Measurements from ENCODE around the gene TMOD4. TPM values are rescaled to one million over a fixed set of nuclear protein-coding genes. Genes with fewer than 3 reads are reported as not detected.
"Not testable (repeated sequence)": the region's sequence is repeated elsewhere in the genome, so short reads cannot be mapped to it uniquely, and the experiment has no call there.

Gene TMOD4
- total RNA-seq, 1 donor from 2014 or later = not detected

DNA sequence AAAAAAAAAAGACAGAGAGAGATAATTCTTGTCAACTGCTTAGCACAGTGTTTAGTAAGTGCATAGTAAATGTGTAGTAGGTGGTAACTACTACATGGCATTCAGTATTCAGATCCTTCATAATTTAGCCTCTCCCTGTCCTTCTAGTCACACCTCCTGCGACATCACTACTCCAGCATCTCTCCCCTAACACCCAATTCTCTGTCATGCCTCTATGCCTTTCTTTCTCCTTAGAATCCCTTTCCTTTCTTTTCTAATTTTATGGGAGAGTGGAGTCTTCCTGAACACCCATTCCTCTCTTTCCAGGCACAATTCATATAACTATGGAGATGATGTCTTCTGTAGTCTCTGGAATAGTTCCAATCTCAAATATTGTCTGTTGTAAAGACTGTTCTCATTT lies 18.1 kb upstream of the TMOD4 start:
- H3K36me3 ChIP-seq (ENCODE audit: control insufficient read depth, insufficient read depth, low read length) = no peaks in the 10 kb centered on the region
- no peak overlapping the region for H3K4me3 ChIP-seq (ENCODE audit: low read depth, low read length)
- DNase-seq (ENCODE audit: low read depth) (no peak), FAIRE-seq (no peak)
- TF ChIP-seq, protein P1, sequence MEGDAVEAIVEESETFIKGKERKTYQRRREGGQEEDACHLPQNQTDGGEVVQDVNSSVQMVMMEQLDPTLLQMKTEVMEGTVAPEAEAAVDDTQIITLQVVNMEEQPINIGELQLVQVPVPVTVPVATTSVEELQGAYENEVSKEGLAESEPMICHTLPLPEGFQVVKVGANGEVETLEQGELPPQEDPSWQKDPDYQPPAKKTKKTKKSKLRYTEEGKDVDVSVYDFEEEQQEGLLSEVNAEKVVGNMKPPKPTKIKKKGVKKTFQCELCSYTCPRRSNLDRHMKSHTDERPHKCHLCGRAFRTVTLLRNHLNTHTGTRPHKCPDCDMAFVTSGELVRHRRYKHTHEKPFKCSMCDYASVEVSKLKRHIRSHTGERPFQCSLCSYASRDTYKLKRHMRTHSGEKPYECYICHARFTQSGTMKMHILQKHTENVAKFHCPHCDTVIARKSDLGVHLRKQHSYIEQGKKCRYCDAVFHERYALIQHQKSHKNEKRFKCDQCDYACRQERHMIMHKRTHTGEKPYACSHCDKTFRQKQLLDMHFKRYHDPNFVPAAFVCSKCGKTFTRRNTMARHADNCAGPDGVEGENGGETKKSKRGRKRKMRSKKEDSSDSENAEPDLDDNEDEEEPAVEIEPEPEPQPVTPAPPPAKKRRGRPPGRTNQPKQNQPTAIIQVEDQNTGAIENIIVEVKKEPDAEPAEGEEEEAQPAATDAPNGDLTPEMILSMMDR (IDR thresholded peaks at IDR 0.05; ENCODE audit: insufficient read depth, low read length, severe bottlenecking) = no peak
- H3K27me3 ChIP-seq (ENCODE audit: control insufficient read depth, insufficient read depth, low read length) = no peaks in the 10 kb centered on the region

DNA sequence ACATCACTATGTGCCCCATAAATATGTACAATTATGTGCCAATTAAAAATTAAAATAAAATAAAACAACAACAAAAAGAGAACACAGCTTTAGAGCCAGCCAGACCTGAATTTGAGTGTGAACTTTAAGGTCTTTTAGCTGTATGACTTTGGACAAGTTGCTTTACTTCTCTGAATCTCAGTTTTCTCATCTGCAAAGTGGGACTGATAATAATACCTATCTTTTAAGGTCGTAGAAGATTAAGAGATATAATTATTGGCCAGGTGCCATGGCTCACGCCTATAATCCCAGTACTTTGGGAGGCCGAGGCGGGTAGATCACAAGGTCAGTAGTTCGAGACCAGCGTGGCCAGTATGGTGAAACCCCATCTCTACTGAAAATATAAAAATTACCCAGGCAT lies 17.5 kb upstream of the TMOD4 start:
- FAIRE-seq = no peak
- TF ChIP-seq, protein P1 (IDR thresholded peaks at IDR 0.05; ENCODE audit: insufficient read depth, low read length, severe bottlenecking) = no peak
- no peaks in the 10 kb centered on the region for H3K27me3 ChIP-seq (ENCODE audit: control insufficient read depth, insufficient read depth, low read length)

DNA sequence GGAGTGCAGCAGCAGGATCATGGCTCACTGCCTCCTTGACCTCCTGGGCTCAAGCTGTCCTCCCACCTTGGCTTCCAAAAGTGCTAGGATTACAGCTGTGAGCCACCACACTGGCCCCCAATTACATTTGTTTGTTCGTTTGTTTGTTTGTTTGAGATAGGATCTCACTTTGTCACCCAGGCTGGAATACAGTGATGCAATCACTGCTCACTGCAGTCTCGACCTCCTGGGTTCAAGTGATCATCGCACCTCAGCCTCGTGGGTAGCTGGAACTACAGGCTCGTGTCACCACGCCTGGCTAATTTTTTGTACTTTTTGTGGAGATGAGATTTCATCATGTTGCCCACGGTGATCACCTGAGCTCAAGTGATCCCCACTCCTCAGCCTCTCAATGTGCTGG lies 16.3 kb upstream of the TMOD4 start:
- Histone ChIP-seq H3K4me3 (ENCODE audit: low read depth, low read length) (no peak overlapping the region), H3K36me3 (ENCODE audit: control insufficient read depth, insufficient read depth, low read length) (no peaks in the 10 kb centered on the region), H3K27me3 (ENCODE audit: control insufficient read depth, insufficient read depth, low read length) (no peaks in the 10 kb centered on the region)
- FAIRE-seq (no peak), DNase-seq (ENCODE audit: low read depth) (no peak)
- TF ChIP-seq, protein P1 (IDR thresholded peaks at IDR 0.05; ENCODE audit: insufficient read depth, low read length, severe bottlenecking) = no peak

More for the DNA sequence above, 17.5 kb upstream of the TMOD4 start:
- no peak overlapping the region for H3K4me3 ChIP-seq (ENCODE audit: low read depth, low read length)
- DNase-seq (ENCODE audit: low read depth) = no peak
- no peaks in the 10 kb centered on the region for H3K36me3 ChIP-seq (ENCODE audit: control insufficient read depth, insufficient read depth, low read length)

DNA sequence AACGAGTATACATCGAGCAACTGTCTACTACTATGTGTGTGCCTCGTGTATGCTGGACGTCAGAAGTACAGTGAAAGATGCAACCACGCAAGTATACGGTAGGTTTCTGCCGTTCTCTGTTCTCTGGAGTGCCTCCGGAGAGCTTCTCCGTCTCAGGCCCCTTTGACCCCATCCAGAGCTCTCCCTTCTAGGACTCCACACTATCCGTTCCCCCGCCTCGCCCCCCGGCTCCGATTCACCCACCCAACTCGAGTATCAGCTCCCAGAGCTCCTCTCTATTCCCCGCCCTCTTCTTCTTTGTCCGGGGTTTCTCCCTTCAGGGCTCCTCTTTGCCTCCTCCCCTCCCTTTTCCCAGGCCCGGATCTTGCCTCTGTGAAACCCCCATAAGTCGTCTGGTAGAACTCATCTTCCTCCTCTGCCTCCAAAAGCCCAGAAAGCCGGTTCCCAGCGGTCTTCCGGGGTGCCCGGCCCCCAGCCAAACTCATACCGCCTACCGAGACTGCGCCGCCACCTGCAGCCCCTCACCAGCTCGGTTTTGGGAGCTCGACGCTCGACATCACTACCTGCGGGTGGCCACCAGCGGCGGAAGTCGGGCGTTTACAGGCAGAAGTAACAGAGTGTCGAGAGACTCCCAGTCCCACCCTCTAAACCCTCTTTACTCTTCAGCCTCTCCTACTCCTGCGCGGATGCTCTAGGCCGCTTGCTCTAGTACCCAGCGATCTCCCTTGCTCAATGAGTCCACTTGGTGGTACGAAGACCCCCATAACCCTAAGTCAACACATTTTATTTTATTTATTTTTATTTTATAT lies 14.1 kb upstream of the TMOD4 start, which contains the start of gene VPS72:
Gene VPS72, minus strand, starts transcription at position 561 of the 809 bp plus-strand sequence. Its CDS starts 76 bp downstream, at position 485.
- no peak for FAIRE-seq
- TF ChIP-seq, protein P1 (IDR thresholded peaks at IDR 0.05; ENCODE audit: insufficient read depth, low read length, severe bottlenecking) = no peak
- H3K4me3 ChIP-seq (ENCODE audit: low read depth, low read length) = peak within 1 kb of the TSS; percentile 78
- DNase-seq (ENCODE audit: low read depth) = peak; percentile 81
- peaks cover 5% of the 10 kb centered on the region for H3K36me3 ChIP-seq (ENCODE audit: control insufficient read depth, insufficient read depth, low read length)
- no peaks in the 10 kb centered on the region for H3K27me3 ChIP-seq (ENCODE audit: control insufficient read depth, insufficient read depth, low read length)

DNA sequence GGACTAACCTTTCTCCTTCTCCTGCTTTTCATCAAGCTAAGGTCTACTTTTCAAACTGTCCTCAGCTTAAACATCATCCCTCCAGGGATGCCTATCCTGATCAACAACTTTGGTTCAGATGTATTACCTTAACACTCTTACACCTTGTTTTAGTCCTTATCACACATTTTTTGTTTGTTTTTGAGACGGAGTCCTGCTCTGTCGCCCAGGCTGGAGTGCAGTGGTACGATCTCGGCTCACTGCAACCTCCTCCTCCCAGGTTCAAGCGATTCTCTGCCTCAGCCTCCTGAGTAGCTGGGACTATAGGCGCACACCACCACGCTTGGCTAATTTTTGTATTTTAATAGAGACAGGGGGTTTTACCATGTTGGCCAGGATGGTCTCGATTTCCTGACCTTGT lies 12.9 kb upstream of the TMOD4 start:
- H3K27me3 ChIP-seq (ENCODE audit: control insufficient read depth, insufficient read depth, low read length); H3K36me3 ChIP-seq (ENCODE audit: control insufficient read depth, insufficient read depth, low read length); FAIRE-seq; DNase-seq (ENCODE audit: low read depth): not testable (repeated sequence)
- peak overlapping the region; percentile 78 for H3K4me3 ChIP-seq (ENCODE audit: low read depth, low read length)

DNA sequence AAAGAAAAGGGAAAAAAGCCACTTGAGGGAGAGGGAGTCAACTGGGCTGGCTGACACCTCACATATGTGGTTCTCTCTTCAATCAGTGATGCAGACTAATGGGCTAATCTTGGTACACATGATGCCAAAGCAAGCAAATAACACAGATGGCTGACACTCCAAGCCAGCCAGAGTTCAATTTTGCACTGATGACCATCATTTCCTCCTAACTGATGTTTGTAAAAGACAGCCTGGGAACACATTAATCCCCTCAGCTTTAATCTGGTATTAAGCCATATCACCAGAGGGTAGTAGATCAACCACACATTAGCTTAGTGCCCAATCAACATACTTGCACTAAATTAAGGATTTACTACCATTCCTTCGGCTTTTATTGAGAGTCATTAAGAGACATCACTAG lies 11.4 kb upstream of the TMOD4 start:
- no peaks in the 10 kb centered on the region for H3K27me3 ChIP-seq (ENCODE audit: control insufficient read depth, insufficient read depth, low read length)
- TF ChIP-seq, protein P1 (IDR thresholded peaks at IDR 0.05; ENCODE audit: insufficient read depth, low read length, severe bottlenecking) = no peak
- DNase-seq (ENCODE audit: low read depth) (no peak), FAIRE-seq (no peak)
- peaks cover 13% of the 10 kb centered on the region for H3K36me3 ChIP-seq (ENCODE audit: control insufficient read depth, insufficient read depth, low read length)
- H3K4me3 ChIP-seq (ENCODE audit: low read depth, low read length) = no peak overlapping the region
